Uterus (tissue), 2 donors: ENCODE measurements around the gene EIF4EBP2.

Source experiments
- CTCF ChIP-seq, 4 experiments: fragments of 200-600 bp in 2 of 4; fragments of 450-650 bp in 2 of 4; sonication (generic) in 2 of 4; IDR thresholded peaks; one replicate each; pipeline ENCODE4 v1.5.1; 2016 to 2019; ENCODE audit warnings: antibody characterized with exemption in 4 of 4, mild to moderate bottlenecking in 2 of 4, moderate library complexity in 1 of 4
- POLR2A ChIP-seq, 2 donors: fragments of 450-650 bp; IDR thresholded peaks; one replicate each; pipeline ENCODE4 v1.6.1; 2016; ENCODE audit warnings: antibody characterized with exemption in 2 of 2, mild to moderate bottlenecking in 1 of 2, moderate library complexity in 1 of 2

- TF ChIP-seq CTCF (IDR thresholded peaks at IDR 0.05) (no peak), POLR2A (IDR thresholded peaks at IDR 0.05) (no peak)
Measured at GRCh38 chr10:70435241-70436085, 31.5 kb downstream of the EIF4EBP2 start.
